Dedifferentiated amniotic fluid mesenchymal stem cell (primary cell): ENCODE data around the gene IFT25.

Source experiments
- DNase-seq: peaks from one replicate; pipeline ENCODE4 v3.0.0-alpha.2; 2016; ENCODE audit errors: extremely low spot score

IFT25 gene

GRCh38 chr1:53929246-53929960 lies 16.1 kb downstream of the IFT25 start:
- peak; percentile 56 for DNase-seq

GRCh38 chr1:53927376-53927881 lies 18.1 kb downstream of the IFT25 start:
- no peak for DNase-seq

- DNase-seq: no peak
Measured at GRCh38 chr1:53919675-53920066, 25.8 kb downstream of the IFT25 start.

GRCh38 chr1:53918343-53918742 lies 27.2 kb downstream of the IFT25 start:
- DNase-seq: no peak

- no peak for DNase-seq
Measured at GRCh38 chr1:53913352-53914033, 32.0 kb downstream of the IFT25 start.

- DNase-seq: no peak
Measured at GRCh38 chr1:53911442-53911841, 34.1 kb downstream of the IFT25 start.

GRCh38 chr1:53909946-53910345 lies 35.6 kb downstream of the IFT25 start:
- no peak for DNase-seq

GRCh38 chr1:53906121-53906520 lies 39.4 kb downstream of the IFT25 start:
- no peak for DNase-seq

- no peak for DNase-seq
Measured at GRCh38 chr1:53905509-53905908, 40.0 kb downstream of the IFT25 start.

GRCh38 chr1:53902235-53903138 lies 43.0 kb downstream of the IFT25 start:
- DNase-seq: no peak

- no peak for DNase-seq
Measured at GRCh38 chr1:53899708-53900107, 45.8 kb downstream of the IFT25 start.

- no peak for DNase-seq
Measured at GRCh38 chr1:53899206-53899628, 46.3 kb downstream of the IFT25 start.

- DNase-seq: peak; percentile 88
Measured at GRCh38 chr1:53896635-53897229, 48.8 kb downstream of the IFT25 start.

GRCh38 chr1:53895421-53895820 lies 50.1 kb downstream of the IFT25 start:
- no peak for DNase-seq

GRCh38 chr1:53894644-53895043 lies 50.9 kb downstream of the IFT25 start:
- DNase-seq: no peak

- no peak for DNase-seq
Measured at GRCh38 chr1:53893999-53894636, 51.4 kb downstream of the IFT25 start, which contains the start of gene DIO1. Gene DIO1 (plus strand): TSS chr1:53894187. CDS start chr1:53894211, 24 bp downstream.

GRCh38 chr1:53892911-53893310 lies 52.6 kb downstream of the IFT25 start:
- no peak for DNase-seq

GRCh38 chr1:53891678-53892077 lies 53.8 kb downstream of the IFT25 start:
- no peak for DNase-seq

- no peak for DNase-seq
Measured at GRCh38 chr1:53891018-53891417, 54.5 kb downstream of the IFT25 start.

GRCh38 chr1:53890522-53890941 lies 55.0 kb downstream of the IFT25 start:
- no peak for DNase-seq
